CD14-positive monocyte (primary cell): Measurements from ENCODE around the gene DDR1. TPM values are rescaled to one million over a fixed set of nuclear protein-coding genes. Genes with fewer than 3 reads are reported as not detected.

ENCODE experiments used
- DNase-seq, 3 donors: peaks; one replicate each; pipeline ENCODE4 v3.0.0-alpha.2; 2011 to 2022
- H2AFZ ChIP-seq: 2 replicates; pipeline ENCODE4 v1.6.0; 2012; ENCODE audit warnings: mild to moderate bottlenecking, low read depth, low read length, inconsistent platforms; ENCODE audit not compliant: insufficient read depth, poor library complexity, severe bottlenecking
- H3K27ac ChIP-seq, 2 donors: 1 replicate in 1 of 2; 2 replicates in 1 of 2; pipeline ENCODE4 v1.5.1; 2012 to 2013; ENCODE audit warnings: low read length in 2 of 2, control low read depth in 1 of 2, inconsistent platforms in 1 of 2, low read depth in 1 of 2, mild to moderate bottlenecking in 1 of 2
- H3K27me3 ChIP-seq, 2 donors: one replicate each; pipeline versions ENCODE4 v1.6.0 to v1.6.1; 2011 to 2013; ENCODE audit warnings: low read length in 2 of 2; ENCODE audit not compliant: control insufficient read depth in 2 of 2, insufficient read depth in 2 of 2
- H3K36me3 ChIP-seq, 2 donors: replicated peaks in 1 of 2; 1 replicate in 1 of 2; 2 replicates in 1 of 2; pipeline versions ENCODE4 v1.5.1 to v1.6.1; 2012 to 2013; ENCODE audit warnings: low read length in 2 of 2, control low read depth in 1 of 2, inconsistent platforms in 1 of 2, mild to moderate bottlenecking in 1 of 2; ENCODE audit not compliant: insufficient read depth in 2 of 2, control insufficient read depth in 1 of 2
- H3K4me1 ChIP-seq, 2 donors: 1 replicate in 1 of 2; 2 replicates in 1 of 2; pipeline versions ENCODE4 v1.5.1 to v1.6.1; 2012 to 2013; ENCODE audit warnings: low read length in 2 of 2, control low read depth in 1 of 2, inconsistent platforms in 1 of 2, mild to moderate bottlenecking in 1 of 2, moderate library complexity in 1 of 2; ENCODE audit not compliant: insufficient read depth in 2 of 2, control insufficient read depth in 1 of 2
- H3K4me2 ChIP-seq: replicated peaks from 2 replicates; pipeline ENCODE3; 2012; ENCODE audit warnings: low read length, moderate library complexity, mild to moderate bottlenecking; ENCODE audit not compliant: poor library complexity, severe bottlenecking; ENCODE audit errors: extremely low read depth
- H3K4me3 ChIP-seq, 3 experiments: fragments of 200-600 bp in 1 of 3; sonication (generic) in 1 of 3; replicated peaks in 1 of 3; 1 replicate in 2 of 3; 2 replicates in 1 of 3; pipeline ENCODE4 v1.5.1; 2011 to 2013; ENCODE audit warnings: low read length in 3 of 3, mild to moderate bottlenecking in 3 of 3, control low read depth in 2 of 3, low read depth in 2 of 3, inconsistent platforms in 1 of 3, moderate library complexity in 1 of 3
- H3K79me2 ChIP-seq: 2 replicates; pipeline ENCODE4 v1.6.0; 2012; ENCODE audit warnings: mild to moderate bottlenecking, control low read depth, inconsistent platforms, low read length, moderate library complexity; ENCODE audit not compliant: insufficient read depth
- H3K9ac ChIP-seq: 2 replicates; pipeline ENCODE4 v1.6.0; 2017; ENCODE audit warnings: low read length, mild to moderate bottlenecking; ENCODE audit not compliant: insufficient read depth, poor library complexity, severe bottlenecking
- H3K9me3 ChIP-seq, 2 donors: replicated peaks in 1 of 2; 1 replicate in 1 of 2; 2 replicates in 1 of 2; pipeline versions ENCODE4 v1.5.1 to v1.6.1; 2012 to 2013; ENCODE audit warnings: low read length in 2 of 2, control low read depth in 1 of 2; ENCODE audit not compliant: control insufficient read depth in 1 of 2, insufficient read depth in 1 of 2
- H4K20me1 ChIP-seq: 2 replicates; pipeline ENCODE4 v1.6.0; 2012; ENCODE audit warnings: mild to moderate bottlenecking, low read length, control low read depth, moderate library complexity; ENCODE audit not compliant: insufficient read depth
- H3K27ac Mint-ChIP-seq, 7 donors: one replicate each; pipeline ENCODE4 v1.8.0; 2020; ENCODE audit warnings: mild to moderate bottlenecking in 7 of 7, mixed read lengths in 7 of 7, moderate library complexity in 6 of 7, inconsistent platforms in 2 of 7
- H3K27me3 Mint-ChIP-seq, 3 donors: one replicate each; pipeline ENCODE4 v1.8.0; 2021 to 2022; ENCODE audit warnings: low read depth in 3 of 3, mild to moderate bottlenecking in 3 of 3, mixed read lengths in 3 of 3, moderate library complexity in 3 of 3, inconsistent platforms in 1 of 3
- H3K36me3 Mint-ChIP-seq, 2 donors: one replicate each; pipeline ENCODE4 v1.8.0; 2020; ENCODE audit warnings: mixed read lengths in 2 of 2, inconsistent platforms in 1 of 2, mild to moderate bottlenecking in 1 of 2
- H3K4me1 Mint-ChIP-seq: one replicate; pipeline ENCODE4 v1.8.0; 2020; ENCODE audit warnings: mild to moderate bottlenecking, mixed read lengths
- H3K4me3 Mint-ChIP-seq, 2 donors: one replicate each; pipeline ENCODE4 v1.8.0; 2020; ENCODE audit warnings: mild to moderate bottlenecking in 2 of 2, mixed read lengths in 2 of 2, moderate library complexity in 1 of 2
- H3K9me3 Mint-ChIP-seq, 7 donors: one replicate each; pipeline ENCODE4 v1.8.0; 2020 to 2022; ENCODE audit warnings: mixed read lengths in 7 of 7, mild to moderate bottlenecking in 6 of 7, moderate library complexity in 6 of 7, inconsistent platforms in 2 of 7
- whole genome bisulfite sequencing: methylation state at CpG from one replicate; pipeline ENCODE4 v1.1.5; 2013; ENCODE audit warnings: missing lambda C conversion rate; ENCODE audit not compliant: insufficient coverage; 5-methylcytosine and 5-hydroxymethylcytosine counted together
- intact Hi-C, 2 donors: fragments of 100-400 bp; cut with micrococcal nuclease; formaldehyde crosslinking; loops; one replicate each; pipeline versions ENCODE4 v1.15.0 to v1.15.1; 2023
- polyA plus RNA-seq, 3 donors: library from polyadenylated mRNA; depleted of rRNA in 1 of 3; unstranded in 2 of 3; stranded (reverse) in 1 of 3; fragments of 300-500 nt in 2 of 3; fragments of >200 nt in 1 of 3; fragmentation: Illumina TruSeq in 2 of 3; gene quantifications; 1 replicate in 2 of 3; 2 replicates in 1 of 3; pipeline ENCODE4 v1.2.3, GENCODE V29; 2012 to 2021
- small RNA-seq: library from RNA; depleted of rRNA; stranded (forward); fragments of <200 nt; gene quantifications from one replicate; pipeline ENCODE3, GENCODE V24; 2012; ENCODE audit warnings: low read depth; ENCODE audit not compliant: insufficient read length
- TF ChIP-seq, protein P1 (sequence below): fragments of 200-600 bp; IDR thresholded peaks from one replicate; pipeline ENCODE4 v1.8.0; 2022; ENCODE audit warnings: antibody characterized with exemption, mild to moderate bottlenecking

Gene DDR1
- polyA plus RNA-seq, 3 donors: 0.39 to 1.0 (median 0.51) TPM

DNA sequence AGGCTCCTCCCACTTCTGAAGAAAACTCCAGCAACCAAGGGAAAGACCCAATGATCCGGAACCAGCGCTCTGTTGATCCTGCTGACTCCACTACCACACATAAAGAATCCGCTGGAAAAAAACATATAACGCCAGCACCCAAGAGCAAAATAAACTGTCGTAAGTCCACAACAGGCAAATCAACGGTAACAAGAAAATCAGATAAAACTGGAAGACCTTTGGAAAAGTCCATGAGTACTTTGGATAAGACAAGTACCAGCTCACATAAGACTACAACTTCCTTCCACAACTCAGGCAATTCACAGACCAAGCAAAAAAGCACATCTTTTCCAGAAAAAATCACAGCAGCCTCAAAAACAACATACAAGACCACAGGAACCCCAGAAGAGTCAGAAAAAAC lies 64.5 kb downstream of the DDR1 start:
- Histone ChIP-seq H3K9me3 (no peaks in the 10 kb centered on the region), H3K9ac (no peak overlapping the region), H3K36me3 (no peaks in the 10 kb centered on the region), H3K4me2 (no peak overlapping the region), H4K20me1 (no peaks in the 10 kb centered on the region), H3K27ac (no peak overlapping the region), H3K4me3 (no peak overlapping the region), H3K79me2 (no peaks in the 10 kb centered on the region), H3K27me3 (peaks cover 16 to 32% of the 10 kb centered on the region in 2 donors), H2AFZ (no peak overlapping the region), H3K4me1 (no peaks in the 10 kb centered on the region)
- Mint-ChIP-seq H3K27me3 (peaks cover 30 to 61% (median 39%) of the 10 kb centered on the region in 3 donors), H3K27ac (no peak overlapping the region), H3K4me1 (no peaks in the 10 kb centered on the region), H3K4me3 (no peak overlapping the region), H3K9me3 (peaks cover 1 to 9% (median 6%) of the 10 kb centered on the region in 7 donors), H3K36me3 (no peaks in the 10 kb centered on the region)
- no peak for DNase-seq
- WGBS: 94% methylated on average over 2 of the region's 6 CpGs
- intact Hi-C loops: no loop called here
- TF ChIP-seq, protein P1, sequence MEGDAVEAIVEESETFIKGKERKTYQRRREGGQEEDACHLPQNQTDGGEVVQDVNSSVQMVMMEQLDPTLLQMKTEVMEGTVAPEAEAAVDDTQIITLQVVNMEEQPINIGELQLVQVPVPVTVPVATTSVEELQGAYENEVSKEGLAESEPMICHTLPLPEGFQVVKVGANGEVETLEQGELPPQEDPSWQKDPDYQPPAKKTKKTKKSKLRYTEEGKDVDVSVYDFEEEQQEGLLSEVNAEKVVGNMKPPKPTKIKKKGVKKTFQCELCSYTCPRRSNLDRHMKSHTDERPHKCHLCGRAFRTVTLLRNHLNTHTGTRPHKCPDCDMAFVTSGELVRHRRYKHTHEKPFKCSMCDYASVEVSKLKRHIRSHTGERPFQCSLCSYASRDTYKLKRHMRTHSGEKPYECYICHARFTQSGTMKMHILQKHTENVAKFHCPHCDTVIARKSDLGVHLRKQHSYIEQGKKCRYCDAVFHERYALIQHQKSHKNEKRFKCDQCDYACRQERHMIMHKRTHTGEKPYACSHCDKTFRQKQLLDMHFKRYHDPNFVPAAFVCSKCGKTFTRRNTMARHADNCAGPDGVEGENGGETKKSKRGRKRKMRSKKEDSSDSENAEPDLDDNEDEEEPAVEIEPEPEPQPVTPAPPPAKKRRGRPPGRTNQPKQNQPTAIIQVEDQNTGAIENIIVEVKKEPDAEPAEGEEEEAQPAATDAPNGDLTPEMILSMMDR: no peak

Small RNA genes within 50 kb of the gene (small RNA-seq; reads per million reads assigned to genes)
- gene RF00019: not detected

Other genes starting within 250 kb of the DDR1 start
- 10 to 100 TPM in 1 of 3 donors, 1 to 10 TPM in 2; 2.0 to 18.4 (median 2.7) TPM for gene C6orf136, start 237.4 kb upstream of the DDR1 start, polyA plus RNA-seq
- 10 to 100 TPM; 16.4 to 70.1 (median 19.0) TPM for gene DHX16, start 211.5 kb upstream of the DDR1 start, polyA plus RNA-seq
- gene PPP1R18, start 197.9 kb upstream of the DDR1 start, polyA plus RNA-seq: 100 to 1,000 TPM in 1 of 3 donors, 10 to 100 TPM in 2; 58.5 to 226 (median 78.9) TPM
- 10 to 100 TPM; 25.9 to 36.0 (median 35.0) TPM for gene NRM, start 193.5 kb upstream of the DDR1 start, polyA plus RNA-seq
- gene MDC1, start 167.2 kb upstream of the DDR1 start, polyA plus RNA-seq: 1 to 10 TPM in 1 of 3 donors, under 1 TPM in 2; 0.27 to 4.5 (median 0.34) TPM
- gene TUBB, start 164.2 kb upstream of the DDR1 start, polyA plus RNA-seq: 100 to 1,000 TPM in 1 of 3 donors, 10 to 100 TPM in 2; 48.4 to 130 (median 57.0) TPM
- gene FLOT1, start 141.8 kb upstream of the DDR1 start, polyA plus RNA-seq: 100 to 1,000 TPM; 124 to 153 (median 132) TPM
- gene IER3, start 140.0 kb upstream of the DDR1 start, polyA plus RNA-seq: 100 to 1,000 TPM in 1 of 3 donors, 10 to 100 TPM in 2; 30.6 to 188 (median 53.2) TPM
- gene GTF2H4, start 23.7 kb downstream of the DDR1 start, polyA plus RNA-seq: 10 to 100 TPM in 1 of 3 donors, 1 to 10 TPM in 2; 3.6 to 14.5 (median 6.0) TPM
- gene VARS2, start 29.7 kb downstream of the DDR1 start, polyA plus RNA-seq: 10 to 100 TPM in 1 of 3 donors, 1 to 10 TPM in 2; 7.6 to 15.5 (median 8.1) TPM
- gene SFTA2, start 47.7 kb downstream of the DDR1 start, polyA plus RNA-seq: not detected
- gene MUCL3, start 56.5 kb downstream of the DDR1 start, polyA plus RNA-seq: not detected
- gene MUC21, start 99.2 kb downstream of the DDR1 start, polyA plus RNA-seq: not detected
- not detected for gene MUC22, start 126.0 kb downstream of the DDR1 start, polyA plus RNA-seq
- not detected for gene C6orf15, start 228.1 kb downstream of the DDR1 start, polyA plus RNA-seq
- not detected for gene PSORS1C1, start 230.3 kb downstream of the DDR1 start, polyA plus RNA-seq
- not detected for gene CDSN, start 235.9 kb downstream of the DDR1 start, polyA plus RNA-seq